Measurements from ENCODE around the gene SIX1.

- TF ChIP-seq ETS1 (IDR thresholded peaks at IDR 0.05) (no peak), CTCF (conservative IDR thresholded peaks at IDR 0.05; ENCODE audit: low read depth in 2 of 2) (no peak), ZNF114 (CRISPR knock-in tag; IDR thresholded peaks at IDR 0.05) (no peak), EZH2phosphoT487 (IDR thresholded peaks at IDR 0.05; ENCODE audit: unreplicated experiment) (no peak), POLR2AphosphoS5 (IDR thresholded peaks at IDR 0.05; ENCODE audit: low read depth) (no peak), EZH2 (IDR thresholded peaks at IDR 0.05; ENCODE audit: low read depth, unreplicated experiment) (no peak), CREB1 (CRISPR knock-in tag; IDR thresholded peaks at IDR 0.05; ENCODE audit: low read depth) (no peak), JUNB (IDR thresholded peaks at IDR 0.05; ENCODE audit: unreplicated experiment) (no peak), REST (IDR thresholded peaks at IDR 0.05; ENCODE audit: unreplicated experiment) (no peak), ZNF331 (CRISPR knock-in tag; IDR thresholded peaks at IDR 0.05; ENCODE audit: low read depth) (no peak), STAT1 (IDR thresholded peaks at IDR 0.05; ENCODE audit: unreplicated experiment) (no peak), NANOG (IDR thresholded peaks at IDR 0.05; ENCODE audit: borderline replicate concordance) (no peak)
Measured at GRCh38 chr14:60658909-60659585, 9.8 kb upstream of the SIX1 start.
